NCI-H82 (cell line): ENCODE results near the gene ENDOG.
A peak's percentile ranks its signal among the peaks of the same experiment; 100 is the strongest.
"Not testable (repeated sequence)": the region's sequence is repeated elsewhere in the genome, so short reads cannot be mapped to it uniquely, and the experiment has no call there.

ENCODE experiments used
- DNase-seq: peaks from one replicate; lab custom pipeline; 2025; lab: John Stamatoyannopoulos, UW

The ENDOG gene

DNA sequence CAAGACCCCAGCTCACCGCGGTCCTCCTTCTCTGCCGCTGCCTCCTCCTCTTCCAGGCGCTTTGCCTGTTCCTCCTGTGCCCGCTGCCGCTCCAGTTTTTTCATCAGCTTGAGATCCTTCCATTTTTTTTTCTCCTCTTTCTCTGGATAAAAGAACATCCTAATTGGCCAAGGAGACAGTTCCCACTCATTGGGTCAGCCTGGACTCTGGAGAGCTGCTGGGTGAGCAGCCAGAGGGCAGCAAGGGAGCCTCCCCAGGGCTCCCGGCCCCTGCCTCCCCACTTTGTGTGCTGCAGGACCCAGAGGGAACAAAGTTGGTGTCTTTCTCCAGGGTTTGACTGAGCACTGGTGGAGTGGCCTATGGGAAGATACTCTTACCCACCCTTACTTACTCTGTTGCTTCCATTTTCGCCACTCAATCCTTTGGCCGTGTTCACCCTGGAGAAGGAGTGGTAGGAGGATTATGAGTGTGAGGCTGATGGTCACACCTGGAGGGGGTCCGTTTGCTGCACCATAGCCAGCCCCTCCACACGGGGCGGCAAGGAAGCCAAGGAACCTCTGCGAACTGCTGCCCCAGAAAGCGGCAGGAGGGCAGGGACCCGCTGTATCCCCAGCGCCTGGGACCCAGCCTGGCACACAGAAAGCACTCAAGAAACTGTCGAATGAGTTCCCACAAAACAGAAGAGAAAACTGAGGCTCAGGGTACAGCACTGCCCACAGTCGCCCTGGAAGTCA lies 10.6 kb downstream of the ENDOG start:
- peak; percentile 38 for DNase-seq

DNA sequence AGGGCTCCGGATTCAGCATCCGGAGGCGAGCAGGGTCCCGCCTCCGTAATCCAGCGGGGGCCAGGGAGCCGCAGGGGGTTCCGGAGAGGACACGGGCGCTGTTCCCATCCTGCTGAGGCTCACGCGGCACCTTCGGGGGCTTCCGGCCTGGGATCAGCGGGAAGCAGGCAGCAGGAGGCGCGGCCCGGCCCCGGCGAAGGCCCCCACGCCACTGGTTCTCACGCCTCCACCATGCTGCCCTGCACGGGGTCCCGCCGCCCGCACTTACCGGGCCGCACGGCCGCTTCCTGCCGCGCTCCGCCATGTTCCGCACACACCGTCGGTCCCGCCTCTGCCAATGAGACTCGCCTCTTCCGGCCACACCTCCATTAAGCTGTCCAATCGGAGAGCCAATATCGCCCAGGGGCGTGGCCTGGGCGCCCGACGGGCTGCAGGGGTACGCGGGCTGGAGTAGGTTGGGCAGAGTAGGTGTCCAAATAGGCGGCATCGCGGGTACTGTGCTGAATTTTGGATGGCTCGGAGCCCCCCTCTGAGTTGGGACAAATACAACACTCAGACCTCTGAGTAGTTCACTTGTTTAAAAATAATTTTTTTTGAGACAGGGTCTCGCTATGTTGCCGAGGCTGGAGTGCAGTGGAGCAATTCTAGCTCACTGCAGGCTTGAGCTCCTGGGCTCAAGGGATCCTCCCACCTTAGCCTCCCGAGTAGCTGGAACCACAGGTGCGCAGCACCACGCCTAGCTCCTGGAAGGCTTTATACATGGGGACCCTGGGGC lies 11.4 kb downstream of the ENDOG start, which contains the start of gene SPOUT1:
Gene SPOUT1 (minus strand): TSS at position 318 of the 775 bp plus-strand sequence. CDS start 14 bp downstream, at position 304.
- DNase-seq: peak; percentile 96

DNA sequence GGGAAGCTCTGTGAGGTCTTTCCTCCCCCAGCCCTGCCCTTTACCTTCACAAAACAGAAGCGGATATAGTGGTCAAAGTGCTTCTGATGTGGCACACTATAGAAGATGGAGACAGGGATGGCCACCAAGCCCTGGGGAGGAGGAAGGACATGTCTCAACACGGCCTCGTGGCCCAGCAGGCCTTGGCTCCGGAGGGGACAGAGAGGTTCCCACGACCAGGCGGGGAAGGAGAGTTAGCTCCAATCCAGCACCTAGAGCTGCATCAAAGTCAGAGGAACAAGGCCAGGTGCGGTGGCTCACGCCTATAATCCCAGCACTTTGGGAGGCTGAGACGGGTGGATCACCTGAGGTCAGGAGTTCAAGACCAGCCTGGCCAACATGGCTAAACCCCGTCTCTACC lies 15.4 kb downstream of the ENDOG start:
- DNase-seq: no peak

DNA sequence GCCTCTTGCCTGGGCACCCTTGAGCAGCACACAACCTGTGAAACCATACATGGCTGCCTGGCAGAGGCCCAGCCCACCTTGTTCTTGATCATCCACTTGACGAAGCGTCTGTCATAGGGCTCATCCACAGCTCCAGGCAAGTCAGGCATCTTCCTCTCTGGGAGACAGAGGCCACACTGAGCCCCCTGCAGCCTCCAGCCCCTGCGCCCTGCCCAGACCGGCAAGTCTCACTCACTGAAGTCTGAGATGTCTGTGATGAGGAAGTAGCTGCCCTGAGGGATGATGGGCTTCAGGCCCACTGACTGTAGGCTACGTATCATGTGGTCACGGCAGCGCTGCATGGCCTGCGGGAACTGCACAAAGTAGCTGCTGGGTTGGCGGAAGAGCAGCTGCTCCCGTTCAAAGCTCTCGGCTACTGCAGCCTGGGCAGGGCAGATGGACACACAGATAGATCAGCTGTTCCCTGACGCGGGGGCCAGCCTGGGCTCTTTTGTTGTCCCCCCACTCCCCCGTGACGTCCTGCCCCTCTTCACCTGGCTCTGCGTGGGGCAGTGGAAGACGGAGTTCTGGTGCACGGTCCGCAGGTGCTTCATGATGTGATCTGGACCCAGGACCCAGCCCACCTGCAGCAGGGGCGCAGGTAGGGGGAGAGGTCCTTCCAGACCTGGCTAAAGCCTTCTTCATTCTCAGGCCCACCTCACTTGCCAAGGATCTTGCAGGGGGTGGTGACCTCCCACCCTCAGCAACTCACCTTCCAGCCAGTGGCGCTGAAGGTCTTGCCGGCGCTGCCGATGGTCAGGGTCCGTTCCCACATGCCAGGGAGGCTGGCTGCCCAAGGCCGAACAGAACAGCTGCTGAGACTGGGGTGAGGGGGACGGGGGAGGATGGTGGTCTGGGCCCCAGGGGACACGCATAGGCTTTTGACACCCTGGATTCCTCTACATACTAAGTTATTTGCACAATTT lies 17.2 kb downstream of the ENDOG start:
- no peak for DNase-seq

DNA sequence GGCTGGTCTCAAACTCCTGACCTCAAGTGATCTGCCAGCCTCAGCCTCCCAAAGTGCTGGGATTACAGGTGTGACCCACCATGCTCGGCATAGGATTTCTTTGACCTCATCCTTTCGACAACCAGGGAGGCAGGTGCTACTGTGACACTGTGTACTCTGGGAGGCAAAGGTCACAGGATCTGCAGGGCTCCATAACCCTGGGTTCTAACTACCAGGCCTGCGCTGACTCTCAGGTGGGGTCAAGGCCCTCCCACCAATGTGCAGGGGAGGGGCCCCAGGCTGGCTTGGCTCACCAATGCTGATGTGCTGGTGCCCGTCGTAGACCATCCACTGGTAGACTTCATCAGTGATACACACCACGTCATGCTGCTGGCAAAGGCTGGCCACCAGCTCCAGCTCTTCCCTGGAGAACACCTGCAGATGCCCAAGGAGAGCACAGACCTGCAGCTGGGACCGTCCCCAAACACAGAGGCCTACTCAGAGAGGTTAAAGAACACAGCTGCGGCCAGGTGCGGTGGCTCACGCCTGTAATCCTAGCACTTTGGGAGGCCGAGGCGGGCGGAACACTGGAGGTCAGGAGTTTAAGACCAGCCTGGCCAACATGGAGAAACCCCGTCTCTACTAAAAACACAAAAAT lies 18.3 kb downstream of the ENDOG start:
- no peak for DNase-seq

DNA sequence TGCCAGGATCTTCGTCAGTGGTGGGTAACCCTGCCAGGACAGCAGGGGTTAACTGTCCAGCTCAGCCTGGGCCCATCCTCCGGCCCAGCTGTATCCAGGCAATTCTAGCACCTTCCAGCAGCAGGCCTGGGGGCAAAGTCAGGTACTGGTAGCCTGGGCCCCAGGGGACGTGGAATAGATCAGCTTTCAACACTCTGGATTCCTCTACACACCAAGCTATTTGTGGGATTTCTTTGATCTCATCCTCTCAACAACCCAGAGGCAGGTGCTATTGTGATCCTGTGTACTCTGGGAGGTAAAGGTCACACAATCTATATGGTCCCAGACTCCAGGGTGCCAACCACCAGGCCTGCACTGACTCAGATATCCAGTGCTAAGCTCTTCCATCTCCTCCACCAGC lies 20.0 kb downstream of the ENDOG start:
- no peak for DNase-seq

DNA sequence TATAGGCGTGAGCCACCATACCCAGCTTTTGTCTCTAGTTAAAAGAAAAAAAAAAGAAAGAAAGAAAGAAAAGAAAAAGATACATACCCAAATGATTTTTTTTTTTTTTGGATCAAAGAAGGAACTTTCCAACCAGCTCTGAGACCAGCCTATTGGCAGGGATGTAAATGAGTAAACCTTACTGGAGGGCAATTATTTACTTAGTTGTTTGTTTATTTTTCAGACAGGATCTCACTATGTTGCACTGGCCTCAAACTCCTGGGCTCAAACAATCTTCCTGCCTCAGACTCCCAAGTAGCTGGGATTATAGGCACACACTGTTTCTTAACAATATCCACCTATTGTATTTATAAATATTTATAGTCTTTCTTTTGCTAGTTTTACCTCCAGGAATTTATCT lies 22.2 kb downstream of the ENDOG start:
- DNase-seq: no peak

DNA sequence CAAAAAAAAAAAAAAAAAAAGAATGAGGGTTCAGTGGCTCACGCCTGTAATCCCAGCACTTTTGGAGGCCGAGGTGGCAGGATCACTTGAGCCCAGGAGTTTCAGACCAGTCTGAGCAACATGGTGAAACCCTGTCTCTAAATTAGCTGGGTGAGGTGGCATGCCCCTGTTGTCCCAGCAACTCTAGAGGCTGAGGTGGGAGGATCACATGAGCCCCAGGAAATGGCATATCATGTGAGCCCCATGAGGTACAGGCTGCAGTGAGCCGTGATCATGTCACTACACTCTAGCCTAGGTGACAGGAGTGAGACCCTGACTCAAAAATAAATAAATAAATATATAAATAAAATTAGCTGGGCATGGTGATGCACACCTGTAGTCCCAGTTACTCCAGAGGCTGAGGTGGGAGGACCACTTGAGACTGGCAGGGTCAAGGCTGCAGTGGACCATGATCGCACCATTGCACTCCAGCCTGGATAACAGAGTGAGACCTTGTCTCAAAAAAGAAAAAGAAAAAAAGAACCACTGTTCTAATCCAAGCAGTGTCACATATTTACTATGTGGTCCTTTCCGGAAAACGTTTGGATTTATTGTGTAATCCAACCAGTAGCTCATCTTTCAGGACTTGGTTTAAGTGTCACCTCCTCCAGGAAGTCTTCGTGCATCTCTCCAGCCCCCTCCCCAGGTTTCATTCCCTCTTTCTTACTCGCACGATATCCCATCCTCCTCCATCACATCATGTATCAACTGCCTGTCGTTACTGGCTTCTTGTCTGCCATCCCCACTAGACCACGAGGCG lies 23.6 kb downstream of the ENDOG start:
- no peak for DNase-seq

DNA sequence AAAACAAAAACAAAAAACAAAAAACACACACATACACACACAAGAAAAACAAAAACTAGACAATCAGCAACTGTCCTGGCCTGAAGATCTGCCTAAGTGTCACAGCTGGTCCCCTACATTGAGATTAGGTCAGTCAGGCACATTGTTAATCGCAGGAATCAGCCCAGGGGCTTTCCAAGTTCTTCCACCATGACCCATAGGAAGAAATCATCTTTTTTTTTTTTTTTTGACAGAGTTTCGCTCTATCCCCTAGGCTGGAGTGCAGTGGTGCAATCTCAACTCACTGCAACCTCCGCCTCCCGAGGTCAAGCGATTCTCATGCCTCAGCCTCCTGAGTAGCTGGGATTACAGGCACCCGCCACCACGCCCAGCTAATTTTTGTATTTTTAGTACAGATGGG lies 24.9 kb downstream of the ENDOG start:
- not testable (repeated sequence) for DNase-seq

DNA sequence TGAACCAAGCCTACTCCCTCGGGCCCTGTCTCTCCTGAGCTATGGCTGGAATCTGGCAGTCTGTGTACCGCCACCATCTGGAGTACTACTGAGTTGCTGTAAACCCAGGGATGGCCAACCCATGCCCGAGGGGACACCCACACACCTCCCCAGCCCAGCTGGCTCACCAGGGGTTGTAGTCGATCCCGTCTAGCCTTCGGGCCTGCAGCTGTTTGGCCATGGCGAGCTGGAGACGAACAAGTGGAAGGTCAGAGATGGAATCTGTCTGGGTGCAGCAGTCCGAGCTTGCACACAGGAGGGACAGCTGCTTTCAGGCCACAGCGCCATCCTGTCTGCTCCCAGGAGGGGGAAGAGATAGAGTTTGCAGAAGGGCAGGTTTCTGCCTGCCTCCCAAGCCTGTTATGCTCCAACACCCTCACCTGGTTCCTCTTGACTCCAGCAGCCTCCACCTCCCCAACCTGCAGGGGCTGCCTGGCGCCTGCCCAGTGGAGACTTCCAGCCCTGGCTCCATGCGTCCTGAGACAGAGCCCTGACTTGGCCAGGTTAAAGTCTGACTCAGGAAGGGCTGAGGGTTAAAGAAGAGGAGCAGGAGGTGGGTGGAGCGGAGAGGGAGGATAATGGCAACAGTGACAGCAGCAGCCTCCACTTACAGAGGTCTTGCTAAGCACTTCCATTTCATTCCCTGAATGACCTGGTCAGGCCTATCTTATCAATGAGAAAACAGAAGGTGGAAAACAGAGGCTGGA lies 27.1 kb downstream of the ENDOG start:
- DNase-seq: peak; percentile 24

DNA sequence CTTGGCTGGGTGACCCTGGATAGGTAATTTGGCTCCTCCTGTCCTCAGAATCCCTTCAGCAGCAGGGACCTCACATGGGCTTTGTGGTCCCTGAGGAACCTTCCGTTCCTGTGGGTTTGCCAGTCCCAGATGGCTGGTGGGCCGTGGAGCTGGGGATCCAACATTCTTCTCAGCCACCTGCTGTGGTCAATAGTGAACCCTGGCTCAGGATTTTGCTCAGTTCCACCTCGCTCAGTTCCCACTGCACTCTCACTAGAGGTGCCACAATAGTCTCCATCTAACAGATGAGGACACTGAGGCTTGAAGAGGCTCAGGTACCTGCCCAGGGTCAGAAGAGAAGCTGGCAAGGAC lies 28.4 kb downstream of the ENDOG start:
- DNase-seq: no peak

DNA sequence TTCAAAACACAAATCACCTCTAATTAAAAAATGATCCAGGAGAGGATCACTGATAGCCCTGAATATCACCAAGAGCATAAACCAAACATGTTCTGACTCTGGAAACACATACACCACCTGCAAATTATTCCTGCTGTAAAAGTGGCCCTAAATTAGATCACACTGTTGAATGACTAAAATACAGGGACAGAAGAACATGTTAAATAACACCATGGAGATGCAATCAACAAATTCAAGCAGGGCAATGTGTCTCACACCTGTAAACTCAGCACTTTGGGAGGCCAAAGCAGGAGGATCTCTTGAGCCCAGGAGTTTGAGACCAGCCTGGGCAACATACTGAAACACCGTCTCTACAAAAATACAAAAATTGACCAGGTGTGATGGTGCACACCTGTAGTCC lies 29.5 kb downstream of the ENDOG start:
- no peak for DNase-seq

DNA sequence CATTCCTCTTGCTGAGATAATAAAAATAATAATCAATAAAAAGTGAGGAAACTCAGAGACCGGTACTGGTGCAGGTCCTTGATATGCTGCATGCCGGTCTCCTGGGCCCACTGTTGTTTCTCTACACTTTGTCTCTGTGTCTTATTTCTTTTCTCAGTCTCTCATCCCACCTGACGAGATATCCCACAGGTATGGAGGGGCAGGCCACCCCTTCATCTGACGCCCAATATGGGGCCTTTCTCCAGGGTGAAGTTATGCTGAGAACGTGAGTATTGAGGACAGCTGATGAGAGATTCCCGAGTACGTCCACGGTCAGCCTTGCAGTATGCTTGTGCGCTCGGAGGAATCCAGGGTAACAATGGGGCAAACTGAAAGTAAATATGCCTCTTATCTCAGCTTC lies 32.7 kb downstream of the ENDOG start:
- DNase-seq: not testable (repeated sequence)

DNA sequence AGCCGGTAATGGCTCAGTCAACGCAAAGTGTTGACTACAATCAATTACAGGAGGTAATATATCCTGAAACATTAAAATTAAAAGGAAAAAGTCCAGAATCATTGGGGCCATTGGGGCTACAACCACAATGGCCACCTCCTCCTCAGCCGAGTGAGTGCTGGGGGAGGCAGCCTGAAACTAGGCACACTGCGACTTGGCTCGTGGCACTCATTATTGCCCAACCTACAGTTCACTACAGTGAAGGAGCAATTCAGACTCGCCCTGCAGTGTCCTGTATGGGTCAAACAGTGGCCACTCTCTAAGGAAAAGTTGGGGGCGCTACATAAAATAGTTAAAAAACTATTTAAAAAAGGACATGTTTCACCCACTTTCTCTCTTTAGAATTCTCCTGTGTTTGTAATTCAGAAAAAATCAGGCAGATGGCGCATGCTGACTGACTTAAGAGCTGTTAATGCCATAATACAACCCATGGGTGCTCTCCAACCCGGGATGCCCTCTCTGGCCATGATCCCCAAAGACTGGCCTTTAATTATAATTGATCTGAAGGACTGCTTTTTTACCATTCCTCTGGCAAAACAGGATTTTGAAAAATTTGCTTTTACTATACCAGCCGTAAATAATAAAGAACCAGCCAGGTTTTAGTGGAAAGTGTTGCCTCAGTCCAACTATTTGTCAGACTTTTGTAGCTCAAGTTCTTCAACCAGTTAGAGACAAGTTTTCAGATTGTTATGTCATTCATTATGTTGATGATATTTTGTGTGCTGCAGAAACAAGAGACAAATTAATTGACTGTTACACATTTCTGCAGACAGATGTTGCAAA lies 33.7 kb downstream of the ENDOG start:
- peak; percentile 67 for DNase-seq

DNA sequence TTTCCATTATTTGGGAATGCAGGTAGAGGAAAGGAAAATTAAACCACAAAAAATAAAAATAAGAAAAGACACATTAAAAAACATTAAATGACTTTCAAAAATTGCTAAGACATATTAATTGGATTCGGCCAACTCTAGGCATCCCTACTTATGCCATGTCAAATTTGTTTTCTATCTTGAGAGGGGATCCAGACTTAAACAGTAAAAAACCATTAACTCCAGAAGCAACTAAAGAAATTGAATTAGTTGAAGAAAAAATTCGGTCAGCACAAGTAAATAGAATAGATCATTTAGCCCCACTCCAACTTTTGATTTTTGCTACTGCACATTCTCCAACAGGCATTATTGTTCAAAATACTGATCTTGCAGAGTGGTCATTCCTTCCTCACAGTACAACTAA lies 34.3 kb downstream of the ENDOG start:
- not testable (repeated sequence) for DNase-seq

DNA sequence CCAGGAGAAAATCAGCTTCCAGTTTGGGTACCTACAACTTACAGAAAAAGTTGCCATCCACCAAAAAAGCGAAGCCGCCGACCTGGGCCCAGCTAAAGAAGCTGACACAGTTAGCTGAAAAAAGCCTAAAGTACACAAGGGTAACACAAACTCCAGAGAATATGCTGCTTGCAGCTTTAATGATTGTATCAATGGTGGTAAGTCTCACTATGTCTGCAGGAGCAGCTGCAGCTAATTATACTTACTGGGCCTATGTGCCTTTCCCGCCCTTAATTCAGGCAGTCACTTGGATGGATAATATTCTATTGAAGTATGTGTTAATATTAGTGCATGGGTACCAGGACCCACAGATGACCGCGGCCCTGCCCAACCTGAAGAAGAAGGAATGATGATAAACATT lies 36.2 kb downstream of the ENDOG start:
- DNase-seq: peak; percentile 14

DNA sequence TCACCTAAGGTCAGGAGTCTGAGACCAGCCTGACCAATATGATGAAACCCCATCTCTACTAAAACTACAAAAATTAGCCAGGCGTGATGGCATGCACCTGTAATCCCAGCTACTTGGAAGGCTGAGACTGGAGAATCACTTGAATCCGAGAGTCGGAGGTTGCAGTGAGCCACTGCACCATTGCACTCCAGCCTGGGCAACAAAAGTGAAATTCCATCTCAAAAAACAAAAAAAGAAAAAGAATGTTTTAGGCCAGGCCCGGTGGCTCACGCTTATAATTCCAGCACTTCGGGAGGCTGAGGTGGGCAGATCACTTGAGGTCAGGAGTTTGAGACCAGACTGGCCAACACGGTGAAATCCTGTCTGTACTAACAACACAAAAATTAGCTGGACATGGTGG lies 40.2 kb downstream of the ENDOG start:
- DNase-seq: not testable (repeated sequence)

DNA sequence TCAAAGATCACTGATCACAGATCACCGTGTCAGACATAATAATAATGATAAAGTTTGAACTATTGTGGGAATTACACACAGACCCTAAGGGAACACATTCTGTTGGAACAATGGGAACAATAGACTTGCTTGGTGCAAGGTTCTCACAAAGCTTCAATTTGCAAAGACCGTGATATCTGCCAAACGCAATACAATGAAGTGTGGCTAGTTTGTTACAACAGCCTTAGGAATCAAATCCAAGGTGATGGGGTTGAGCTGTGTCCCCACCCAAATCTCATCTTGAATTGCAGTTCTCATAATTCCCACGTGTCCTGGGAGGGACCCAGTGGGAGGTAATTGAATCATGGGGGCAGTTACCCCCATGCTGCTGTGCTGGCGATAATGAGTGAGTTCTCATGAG lies 42.6 kb downstream of the ENDOG start:
- no peak for DNase-seq

DNA sequence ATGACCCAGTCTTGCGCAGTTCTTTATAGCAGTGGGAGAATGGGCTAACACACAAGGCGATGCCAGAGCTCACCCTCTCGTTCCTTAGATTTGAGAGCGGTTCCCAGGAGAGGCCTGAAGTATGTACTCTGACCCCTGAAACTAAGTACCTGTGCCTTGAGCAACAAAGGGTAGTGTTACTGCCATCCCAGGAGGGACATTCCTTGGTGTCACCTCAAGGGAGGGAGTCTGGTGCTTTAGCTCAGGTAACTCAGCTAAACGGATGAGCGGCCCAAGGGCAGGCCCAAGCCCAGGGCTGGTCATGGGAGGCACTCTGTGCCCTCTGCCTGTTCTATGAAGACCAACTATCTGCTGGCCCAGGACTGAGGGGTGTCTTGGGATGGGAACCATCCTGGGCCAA lies 43.2 kb downstream of the ENDOG start:
- DNase-seq: no peak
